IPS-18a (cell line): ENCODE measurements around the gene CAPS.
A peak's percentile ranks its signal among the peaks of the same experiment; 100 is the strongest.

ENCODE experiments used
- H3K27ac ChIP-seq: one replicate; pipeline ENCODE4 v1.5.1; 2013; ENCODE audit warnings: low read length
- H3K27me3 ChIP-seq: one replicate; pipeline ENCODE4 v1.6.1; 2013; ENCODE audit warnings: mild to moderate bottlenecking, low read length; ENCODE audit not compliant: control insufficient read depth, insufficient read depth
- H3K36me3 ChIP-seq: one replicate; pipeline ENCODE4 v1.6.1; 2013; ENCODE audit warnings: low read depth, low read length; ENCODE audit not compliant: control insufficient read depth
- H3K4me1 ChIP-seq: one replicate; pipeline ENCODE4 v1.6.1; 2013; ENCODE audit warnings: low read depth, low read length; ENCODE audit not compliant: control insufficient read depth
- H3K4me3 ChIP-seq: one replicate; pipeline ENCODE4 v1.5.1; 2013; ENCODE audit warnings: low read length
- H3K9ac ChIP-seq: one replicate; pipeline ENCODE4 v1.6.1; 2013; ENCODE audit warnings: mild to moderate bottlenecking, low read length, moderate library complexity
- H3K9me3 ChIP-seq: one replicate; pipeline ENCODE4 v1.6.1; 2013; ENCODE audit warnings: low read depth, low read length; ENCODE audit not compliant: control insufficient read depth

Gene CAPS

GRCh38 chr19:5943623-5944022, 29.6 kb downstream of the CAPS start:
- no peak overlapping the region for H3K4me3 ChIP-seq
- peaks cover 7% of the 10 kb centered on the region for H3K4me1 ChIP-seq
- H3K27me3 ChIP-seq, result no peaks in the 10 kb centered on the region
- peaks cover 20% of the 10 kb centered on the region for H3K36me3 ChIP-seq
- no peak overlapping the region for H3K27ac ChIP-seq
- H3K9ac ChIP-seq, result no peak overlapping the region
- no peaks in the 10 kb centered on the region for H3K9me3 ChIP-seq

DNA sequence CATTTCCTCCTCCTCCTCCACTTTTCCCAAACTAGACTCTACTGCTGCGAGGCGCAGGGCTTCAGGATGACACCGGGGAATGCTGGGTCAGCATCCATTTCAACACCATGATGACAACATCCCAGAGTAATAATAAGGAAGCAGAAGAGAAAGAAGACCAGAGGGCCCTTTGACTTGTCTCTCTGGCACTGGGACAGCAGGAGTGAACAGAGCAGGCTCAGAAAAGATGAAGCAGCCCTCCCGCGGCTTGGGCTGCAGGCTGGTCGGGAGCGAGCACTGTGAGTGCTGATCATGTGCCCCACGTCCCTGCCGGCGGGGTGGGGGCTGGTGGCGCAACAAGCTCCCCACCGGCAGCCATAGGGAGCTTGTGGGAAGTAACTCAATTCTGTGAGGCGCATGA, 33.4 kb downstream of the CAPS start:
- no peaks in the 10 kb centered on the region for H3K27me3 ChIP-seq
- no peaks in the 10 kb centered on the region for H3K9me3 ChIP-seq
- H3K27ac ChIP-seq, result no peak overlapping the region
- H3K9ac ChIP-seq, result no peak overlapping the region
- H3K36me3 ChIP-seq, result no peaks in the 10 kb centered on the region
- peaks cover 46% of the 10 kb centered on the region for H3K4me1 ChIP-seq
- no peak overlapping the region for H3K4me3 ChIP-seq

DNA sequence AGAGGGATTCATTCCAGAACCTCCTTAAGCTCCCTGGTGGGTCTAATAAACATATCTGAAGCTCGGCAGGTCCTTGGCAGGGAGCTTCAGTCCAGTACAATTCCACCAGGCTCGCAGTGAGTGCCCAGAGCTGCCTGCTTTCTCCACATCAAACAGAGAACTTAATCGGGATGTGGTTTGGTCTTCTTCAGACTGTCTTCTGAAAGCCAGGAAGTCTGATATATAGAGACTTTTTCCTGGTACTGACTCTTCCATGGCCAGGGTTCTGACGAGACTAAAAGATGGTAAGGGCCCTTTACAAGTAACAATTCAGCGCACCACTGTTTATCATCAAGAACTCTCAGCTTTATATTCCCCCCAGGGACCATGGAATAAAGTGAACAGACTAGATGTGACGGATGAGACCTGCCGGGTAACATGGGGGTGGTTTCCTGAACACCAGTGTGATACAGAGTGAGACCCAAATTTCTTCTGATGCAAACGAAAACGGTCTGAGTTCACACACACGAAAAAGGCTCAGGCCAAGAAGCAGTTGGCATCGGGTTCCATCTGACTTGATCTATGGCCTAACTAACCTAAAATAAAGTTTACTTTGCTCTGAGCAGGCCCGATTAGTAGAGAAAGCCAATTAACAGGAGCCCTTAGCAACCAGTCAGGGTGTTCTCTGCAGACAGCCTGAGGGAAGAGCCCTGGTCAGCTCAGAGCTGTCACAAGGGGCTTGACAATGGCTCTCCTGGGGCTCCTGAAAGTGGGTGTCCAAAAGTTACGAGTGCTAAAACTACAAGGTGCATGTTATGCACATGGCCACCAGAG, 34.9 kb downstream of the CAPS start:
- H3K27me3 ChIP-seq, result no peaks in the 10 kb centered on the region
- H3K9ac ChIP-seq, result no peak overlapping the region
- H3K4me1 ChIP-seq, result peaks cover 61% of the 10 kb centered on the region
- H3K9me3 ChIP-seq, result no peaks in the 10 kb centered on the region
- H3K27ac ChIP-seq, result no peak overlapping the region
- H3K4me3 ChIP-seq, result no peak overlapping the region
- H3K36me3 ChIP-seq, result no peaks in the 10 kb centered on the region

DNA sequence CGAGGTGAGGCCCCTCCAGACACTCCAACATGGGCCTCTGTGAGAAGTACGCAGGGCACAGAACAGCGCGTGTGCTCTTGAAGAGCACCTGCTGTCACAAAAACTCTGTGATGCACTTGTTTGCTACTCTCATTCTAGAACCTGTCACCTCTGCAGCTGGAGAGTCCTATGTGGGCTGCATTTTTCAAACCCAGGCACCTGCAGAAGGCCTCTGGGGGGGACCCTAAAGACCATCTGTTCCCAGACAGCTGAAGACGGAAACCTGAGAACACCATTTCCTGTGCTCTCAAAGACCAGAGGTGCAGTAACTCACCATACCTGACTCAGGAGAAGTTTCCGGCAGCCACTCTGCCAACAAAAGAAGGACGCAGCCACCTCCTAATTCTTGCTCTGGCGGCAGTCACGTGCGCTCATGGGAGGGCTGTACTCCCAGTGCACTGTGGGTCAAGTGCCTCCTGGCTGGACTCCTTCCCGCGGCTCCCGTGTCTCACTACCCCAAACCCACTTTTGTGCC, 35.8 kb downstream of the CAPS start:
- Histone ChIP-seq H3K9ac (no peak overlapping the region), H3K9me3 (no peaks in the 10 kb centered on the region), H3K4me1 (peaks cover 69% of the 10 kb centered on the region), H3K36me3 (no peaks in the 10 kb centered on the region), H3K27ac (no peak overlapping the region), H3K4me3 (no peak overlapping the region), H3K27me3 (no peaks in the 10 kb centered on the region)

DNA sequence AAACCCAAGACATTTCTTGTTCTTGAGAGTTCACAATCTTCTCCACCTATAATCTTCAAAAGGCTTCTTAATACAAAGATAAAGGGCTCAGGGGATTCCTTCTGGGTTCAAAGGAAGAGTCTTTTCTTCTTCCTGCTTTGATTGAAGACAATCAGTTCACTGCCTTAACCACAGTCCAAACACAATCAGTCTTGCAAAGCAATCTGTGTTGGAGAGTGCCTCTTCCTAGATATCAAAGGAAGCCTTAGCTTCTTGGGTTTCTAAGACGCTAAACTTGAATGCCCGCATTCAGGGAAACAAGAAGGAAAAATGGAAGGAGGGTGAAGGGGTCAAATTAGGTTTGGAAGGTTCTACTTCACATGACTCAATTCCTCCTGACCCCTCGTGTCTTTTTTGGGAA, 36.7 kb downstream of the CAPS start:
- Histone ChIP-seq H3K9ac (no peak overlapping the region), H3K9me3 (no peaks in the 10 kb centered on the region), H3K4me1 (peaks cover 69% of the 10 kb centered on the region), H3K4me3 (no peak overlapping the region), H3K27me3 (no peaks in the 10 kb centered on the region), H3K27ac (no peak overlapping the region), H3K36me3 (no peaks in the 10 kb centered on the region)

DNA sequence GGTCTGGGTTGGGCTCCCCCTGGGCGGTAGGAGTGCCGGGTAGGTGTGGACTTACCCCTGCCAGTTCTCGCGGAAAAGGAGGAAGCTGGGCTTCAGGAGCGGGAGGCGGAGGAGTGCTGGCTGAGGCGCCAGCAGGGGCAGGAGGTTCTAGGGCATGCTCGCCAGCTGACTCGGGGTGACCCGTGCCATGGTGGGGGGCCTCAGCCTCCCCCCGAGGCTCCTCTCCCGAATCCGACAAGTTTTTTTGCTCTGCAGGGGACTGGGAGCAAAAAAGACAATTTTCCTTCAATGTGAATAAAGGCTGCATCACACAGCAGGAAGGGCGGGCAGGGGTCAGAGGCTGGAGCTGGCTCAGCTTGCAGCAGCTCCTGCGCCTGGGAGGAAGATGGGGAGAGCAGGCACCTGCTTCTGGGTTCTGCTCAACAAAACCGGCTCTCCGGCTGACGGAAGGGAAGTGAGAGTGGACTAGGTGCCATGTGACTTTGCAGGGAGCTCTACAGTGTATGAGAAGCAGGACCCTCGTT, 37.3 kb downstream of the CAPS start:
- H3K4me1 ChIP-seq, result peaks cover 69% of the 10 kb centered on the region
- H3K9ac ChIP-seq, result no peak overlapping the region
- no peaks in the 10 kb centered on the region for H3K9me3 ChIP-seq
- H3K4me3 ChIP-seq, result no peak overlapping the region
- H3K27me3 ChIP-seq, result no peaks in the 10 kb centered on the region
- no peak overlapping the region for H3K27ac ChIP-seq
- H3K36me3 ChIP-seq, result no peaks in the 10 kb centered on the region

DNA sequence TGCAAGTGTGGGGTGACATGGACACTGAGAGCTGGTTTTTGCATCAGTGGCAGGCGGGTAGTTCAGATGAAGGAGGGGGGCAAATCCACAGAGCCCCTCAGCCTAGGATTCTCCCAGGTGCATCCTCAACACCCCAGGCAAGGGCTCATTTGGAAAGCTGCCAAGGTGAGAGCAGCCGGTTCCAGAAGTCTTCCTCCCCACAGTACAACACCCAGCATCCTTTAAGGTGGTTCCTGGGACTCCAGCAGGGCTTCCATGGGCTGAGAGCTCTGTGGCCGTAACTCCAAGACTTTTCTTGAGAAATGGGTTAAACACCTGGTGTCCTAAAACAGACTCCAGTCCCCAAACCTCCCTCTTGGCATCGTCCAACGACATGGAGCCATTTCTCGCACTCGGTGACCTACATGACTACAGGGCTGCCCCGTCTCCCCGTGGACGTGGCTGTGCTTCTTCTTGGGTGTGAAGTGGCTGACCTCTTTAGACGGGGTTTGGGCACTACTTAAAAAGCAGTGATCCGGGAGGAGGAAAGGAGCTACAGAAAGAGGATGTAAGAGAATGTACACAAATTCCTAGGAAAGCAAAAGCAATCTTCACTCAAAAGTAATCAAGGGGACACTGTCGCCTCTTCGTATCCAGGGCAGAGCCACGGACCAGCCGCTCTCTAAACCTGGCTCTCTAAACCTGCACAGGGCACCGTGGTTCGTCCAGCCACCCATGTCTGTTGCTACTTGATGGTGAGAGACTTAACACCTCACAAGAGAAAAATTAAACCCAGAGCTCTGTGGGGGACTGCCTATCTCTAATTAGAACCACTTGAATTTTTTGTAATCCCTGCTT, 38.4 kb downstream of the CAPS start:
- no peaks in the 10 kb centered on the region for H3K36me3 ChIP-seq
- H3K9ac ChIP-seq, result no peak overlapping the region
- H3K4me1 ChIP-seq, result peaks cover 69% of the 10 kb centered on the region
- no peak overlapping the region for H3K27ac ChIP-seq
- H3K27me3 ChIP-seq, result no peaks in the 10 kb centered on the region
- no peaks in the 10 kb centered on the region for H3K9me3 ChIP-seq
- peak overlapping the region; percentile 29 for H3K4me3 ChIP-seq

GRCh38 chr19:5953030-5953589, 39.1 kb downstream of the CAPS start:
- H3K4me1 ChIP-seq, result peaks cover 64% of the 10 kb centered on the region
- peak overlapping the region; percentile 5 for H3K9ac ChIP-seq

DNA sequence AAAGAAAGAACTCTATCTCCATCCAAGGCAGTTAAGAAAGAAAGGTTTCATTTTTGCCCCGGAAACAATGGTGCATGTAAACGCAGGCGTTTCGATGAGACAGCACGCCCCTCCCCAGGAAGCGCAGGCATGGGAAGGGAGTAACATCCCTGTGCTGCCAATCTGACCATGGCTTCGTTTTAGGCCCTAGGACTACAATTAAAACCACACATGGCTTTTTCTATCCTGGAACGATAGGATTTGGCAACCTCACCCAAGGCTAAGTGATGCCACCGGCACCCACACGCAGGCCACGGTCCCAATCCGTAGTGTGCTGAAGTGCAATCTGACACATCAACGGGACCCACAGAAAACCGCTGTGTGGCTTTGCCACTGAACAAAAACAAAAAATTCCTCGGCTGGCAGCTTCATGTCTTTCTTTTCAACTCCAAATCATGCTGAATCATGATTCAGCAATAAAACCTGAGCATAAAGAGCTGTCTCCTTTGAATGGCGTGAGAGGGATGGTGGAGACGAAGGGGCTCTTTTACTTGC, 39.7 kb downstream of the CAPS start:
- Histone ChIP-seq H3K4me1 (peaks cover 60% of the 10 kb centered on the region), H3K27me3 (no peaks in the 10 kb centered on the region), H3K9ac (peak overlapping the region; percentile 5), H3K9me3 (no peaks in the 10 kb centered on the region), H3K4me3 (no peak overlapping the region), H3K27ac (no peak overlapping the region), H3K36me3 (no peaks in the 10 kb centered on the region)

More at GRCh38 chr19:5953030-5953589, 39.1 kb downstream of the CAPS start:
- Histone ChIP-seq H3K9me3 (no peaks in the 10 kb centered on the region), H3K27ac (no peak overlapping the region), H3K4me3 (peak overlapping the region; percentile 29), H3K27me3 (no peaks in the 10 kb centered on the region), H3K36me3 (no peaks in the 10 kb centered on the region)

DNA sequence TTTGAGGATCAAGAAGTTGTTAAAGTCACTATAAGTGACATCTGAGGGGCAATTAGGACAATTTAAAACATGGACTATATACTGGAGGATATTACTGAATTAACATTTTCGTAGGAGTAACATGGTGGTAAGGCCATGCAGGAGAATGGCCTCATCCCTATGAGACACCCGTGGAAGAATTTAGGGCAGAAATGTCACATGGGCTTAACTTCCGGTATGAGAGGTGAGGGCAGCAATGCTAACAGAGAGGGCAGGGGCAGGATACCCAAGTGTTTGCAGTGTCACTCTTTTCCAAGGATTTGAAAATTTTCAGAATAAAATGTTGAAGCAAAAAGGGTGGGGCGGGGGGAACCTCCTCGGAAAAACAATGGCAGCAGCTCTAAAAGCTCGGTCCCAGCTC, 40.2 kb downstream of the CAPS start:
- Histone ChIP-seq H3K4me3 (no peak overlapping the region), H3K27me3 (no peaks in the 10 kb centered on the region), H3K9me3 (no peaks in the 10 kb centered on the region), H3K36me3 (no peaks in the 10 kb centered on the region), H3K9ac (no peak overlapping the region), H3K27ac (no peak overlapping the region), H3K4me1 (peaks cover 55% of the 10 kb centered on the region)

DNA sequence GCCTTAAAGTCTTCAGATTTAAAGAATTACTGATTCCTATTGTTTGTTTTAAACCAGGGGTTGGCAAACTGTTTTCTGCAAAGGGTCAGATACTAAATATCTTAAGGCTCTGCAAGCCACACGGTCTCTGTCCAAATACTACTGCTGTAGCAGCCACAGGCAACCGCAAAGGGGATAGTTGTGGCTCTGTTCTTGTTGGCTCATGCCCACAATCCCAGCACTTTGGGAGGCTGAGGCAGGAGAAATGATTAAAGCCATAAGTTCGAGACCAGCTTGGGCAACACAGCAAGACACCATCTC, 41.5 kb downstream of the CAPS start:
- Histone ChIP-seq H3K27ac (no peak overlapping the region), H3K9ac (no peak overlapping the region), H3K4me1 (peaks cover 42% of the 10 kb centered on the region), H3K4me3 (no peak overlapping the region), H3K36me3 (no peaks in the 10 kb centered on the region), H3K27me3 (no peaks in the 10 kb centered on the region), H3K9me3 (no peaks in the 10 kb centered on the region)
